ENCODE measurements around the gene DCBLD2.

DNA sequence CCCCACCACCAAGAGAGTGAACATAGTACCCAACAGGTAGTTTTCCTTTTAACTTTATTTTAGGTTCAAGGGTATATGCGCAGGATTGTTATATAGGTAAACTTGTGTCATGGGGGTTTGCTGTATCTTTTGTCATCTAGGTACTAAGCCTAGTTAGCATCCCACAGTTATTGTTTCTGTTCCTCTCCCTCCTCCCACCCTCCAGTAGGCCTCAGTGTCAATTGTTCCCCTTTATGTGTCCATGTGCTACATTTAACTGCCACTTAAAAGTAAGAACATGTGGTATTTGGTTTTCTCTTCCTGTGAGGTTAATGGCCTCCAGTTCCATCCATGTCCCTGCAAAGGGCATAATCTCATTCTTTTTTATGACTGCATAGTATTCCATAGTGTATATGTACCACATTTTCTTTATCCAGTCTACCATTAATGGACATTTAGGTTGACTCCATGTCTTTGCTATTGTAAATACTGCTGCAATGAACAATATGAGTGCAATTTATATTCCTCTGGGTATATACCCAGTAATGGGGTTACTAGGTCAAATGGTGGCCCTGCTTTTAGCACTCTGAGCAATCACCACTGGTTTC, 72.2 kb downstream of the DCBLD2 start:
- TF ChIP-seq, protein P1, sequence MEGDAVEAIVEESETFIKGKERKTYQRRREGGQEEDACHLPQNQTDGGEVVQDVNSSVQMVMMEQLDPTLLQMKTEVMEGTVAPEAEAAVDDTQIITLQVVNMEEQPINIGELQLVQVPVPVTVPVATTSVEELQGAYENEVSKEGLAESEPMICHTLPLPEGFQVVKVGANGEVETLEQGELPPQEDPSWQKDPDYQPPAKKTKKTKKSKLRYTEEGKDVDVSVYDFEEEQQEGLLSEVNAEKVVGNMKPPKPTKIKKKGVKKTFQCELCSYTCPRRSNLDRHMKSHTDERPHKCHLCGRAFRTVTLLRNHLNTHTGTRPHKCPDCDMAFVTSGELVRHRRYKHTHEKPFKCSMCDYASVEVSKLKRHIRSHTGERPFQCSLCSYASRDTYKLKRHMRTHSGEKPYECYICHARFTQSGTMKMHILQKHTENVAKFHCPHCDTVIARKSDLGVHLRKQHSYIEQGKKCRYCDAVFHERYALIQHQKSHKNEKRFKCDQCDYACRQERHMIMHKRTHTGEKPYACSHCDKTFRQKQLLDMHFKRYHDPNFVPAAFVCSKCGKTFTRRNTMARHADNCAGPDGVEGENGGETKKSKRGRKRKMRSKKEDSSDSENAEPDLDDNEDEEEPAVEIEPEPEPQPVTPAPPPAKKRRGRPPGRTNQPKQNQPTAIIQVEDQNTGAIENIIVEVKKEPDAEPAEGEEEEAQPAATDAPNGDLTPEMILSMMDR (IDR thresholded peaks at IDR 0.05): no peak
- TF ChIP-seq POLR2A (IDR thresholded peaks at IDR 0.05): no peak
